ENCODE results near the gene TANGO2. TPM values are rescaled to one million over a fixed set of nuclear protein-coding genes. Genes with fewer than 3 reads are reported as not detected.

TANGO2 gene
- total and polyA plus RNA-seq, 9 of the 15 experiments (the other 6 are each of a cell fraction or from before 2014, with no cell fraction given): 15.5 to 94.9 (median 70.1) TPM

- TF ChIP-seq SMAD4 (CRISPR knock-in tag; conservative IDR thresholded peaks at IDR 0.05): peak; percentile 27; the same call in 1 of the 2 replicates
- 0 out of 4 replicates have a peak, but pooled peaks of 1 of the 2 experiments have one; percentile 8 for TF ChIP-seq SIX5 (IDR thresholded peaks at IDR 0.05; ENCODE audit: borderline replicate concordance in 1 of 2, insufficient read depth in 1 of 2, low read depth in 1 of 2, low read length in 2 of 2)
- TF ChIP-seq WHSC1 (IDR thresholded peaks at IDR 0.05; ENCODE audit: low read length): peak; percentile 98
- peak; percentile 10; the same call in 1 of the 2 replicates for TF ChIP-seq JUND (IDR thresholded peaks at IDR 0.05; ENCODE audit: borderline replicate concordance, low read depth, low read length)
- TF ChIP-seq JUND (tag; IDR thresholded peaks at IDR 0.05; ENCODE audit: borderline replicate concordance, low read depth, low read length): peak; percentile 70; the same call in 1 of the 3 replicates
- TF ChIP-seq TSC22D4 (tag; IDR thresholded peaks at IDR 0.05): no peak
- TF ChIP-seq NR1H2 (CRISPR knock-in tag; IDR thresholded peaks at IDR 0.05): no peak
- TF ChIP-seq DDX20 (tag; IDR thresholded peaks at IDR 0.05; ENCODE audit: low read depth): no peak
- TF ChIP-seq CC2D1A (IDR thresholded peaks at IDR 0.05): no peak
- TF ChIP-seq ZNF586 (CRISPR knock-in tag; conservative IDR thresholded peaks at IDR 0.05): no peak
- TF ChIP-seq NRF1 (conservative IDR thresholded peaks at IDR 0.05 in 1 of 2, IDR thresholded peaks at IDR 0.05 in 1 of 2): peak in 1 of 2 experiments; percentile 11; a peak in 1 of 4 replicates
- peak; percentile 49; the same call in 1 of the 2 replicates for TF ChIP-seq ZBTB7A (IDR thresholded peaks at IDR 0.05; ENCODE audit: borderline replicate concordance, control insufficient read depth, low read depth, low read length)
- 0 out of 2 replicates have a peak, but pooled peaks have one; percentile 9 for TF ChIP-seq GMEB1 (CRISPR knock-in tag; IDR thresholded peaks at IDR 0.05)
- 0 out of 2 replicates have a peak, but pooled peaks have one; percentile 33 for TF ChIP-seq ZBTB12 (CRISPR knock-in tag; IDR thresholded peaks at IDR 0.05)
- 0 out of 2 replicates have a peak, but pooled peaks have one; percentile 0 for TF ChIP-seq NR4A1 (CRISPR knock-in tag; IDR thresholded peaks at IDR 0.05)
- TF ChIP-seq NR4A1 (tag; IDR thresholded peaks at IDR 0.05): no peak
- 0 out of 2 replicates have a peak, but pooled peaks have one; percentile 54 for TF ChIP-seq ETS1 (conservative IDR thresholded peaks at IDR 0.05; ENCODE audit: control insufficient read depth, low read depth, low read length)
- peak; percentile 46 for TF ChIP-seq ETS2 (tag; IDR thresholded peaks at IDR 0.05; ENCODE audit: borderline replicate concordance, poor library complexity, severe bottlenecking)
- no peak for TF ChIP-seq FOXJ3 (CRISPR knock-in tag; IDR thresholded peaks at IDR 0.05)
- TF ChIP-seq E4F1 (CRISPR knock-in tag; IDR thresholded peaks at IDR 0.05; ENCODE audit: borderline replicate concordance): no peak
- no peak for TF ChIP-seq MCM2 (IDR thresholded peaks at IDR 0.05; ENCODE audit: low read depth)
These were observed 11.2 kb upstream of the TANGO2 start (continued) for GRCh38 chr22:20009582-20010306.

Measured in K562 (cell line).